H9 (cell line): Measurements from ENCODE around the gene TBCEL. TPM values are rescaled to one million over a fixed set of nuclear protein-coding genes. Genes with fewer than 3 reads are reported as not detected.

Experiments
- DNase-seq: peaks from one replicate; pipeline ENCODE4 v3.0.0-alpha.2; 2017
- H2AFZ ChIP-seq: one replicate; pipeline ENCODE4 v1.6.1; 2013; ENCODE audit warnings: mild to moderate bottlenecking, low read length, control low read depth, moderate library complexity
- H2AK5ac ChIP-seq: 2 replicates; pipeline ENCODE4 v1.6.1; 2013; ENCODE audit warnings: low read length, control low read depth, mixed read lengths; ENCODE audit not compliant: insufficient read length
- H2BK120ac ChIP-seq: one replicate; pipeline ENCODE4 v1.6.1; 2013; ENCODE audit warnings: low read depth, mild to moderate bottlenecking, low read length, control low read depth, inconsistent platforms; ENCODE audit not compliant: poor library complexity, severe bottlenecking
- H2BK12ac ChIP-seq: 2 replicates; pipeline ENCODE4 v1.6.1; 2013; ENCODE audit warnings: low read length, control low read depth, mixed read lengths, low read depth; ENCODE audit not compliant: insufficient read length
- H2BK15ac ChIP-seq: 2 replicates; pipeline ENCODE4 v1.6.1; 2013; ENCODE audit warnings: low read depth, low read length, control low read depth
- H2BK20ac ChIP-seq: one replicate; pipeline ENCODE4 v1.6.1; 2013; ENCODE audit warnings: low read depth, mild to moderate bottlenecking, low read length, control low read depth, inconsistent platforms; ENCODE audit not compliant: poor library complexity, severe bottlenecking
- H2BK5ac ChIP-seq: 2 replicates; pipeline ENCODE4 v1.6.1; 2013; ENCODE audit warnings: low read length, control low read depth, mixed read lengths; ENCODE audit not compliant: insufficient read length
- H3K14ac ChIP-seq: 2 replicates; pipeline ENCODE4 v1.6.1; 2013; ENCODE audit warnings: low read length, control low read depth; ENCODE audit not compliant: insufficient read depth
- H3K18ac ChIP-seq: 2 replicates; pipeline ENCODE4 v1.6.1; 2013; ENCODE audit warnings: low read depth, mild to moderate bottlenecking, mixed read lengths, low read length, control low read depth; ENCODE audit not compliant: insufficient read length
- H3K23ac ChIP-seq: 2 replicates; pipeline ENCODE4 v1.6.1; 2013; ENCODE audit warnings: low read length, control low read depth, mixed read lengths, low read depth; ENCODE audit not compliant: insufficient read length
- H3K23me2 ChIP-seq: 2 replicates; pipeline ENCODE4 v1.6.1; 2013; ENCODE audit warnings: low read depth, mild to moderate bottlenecking, mixed read lengths, low read length, control low read depth; ENCODE audit not compliant: insufficient read length, poor library complexity, severe bottlenecking
- H3K27ac ChIP-seq: 2 replicates; pipeline ENCODE4 v1.5.1; 2013; ENCODE audit warnings: low read length, control low read depth, mixed read lengths, low read depth; ENCODE audit not compliant: insufficient read length
- H3K27me3 ChIP-seq: 2 replicates; pipeline ENCODE4 v1.6.1; 2013; ENCODE audit warnings: low read length, control low read depth, inconsistent platforms; ENCODE audit not compliant: insufficient read depth
- H3K4ac ChIP-seq: 2 replicates; pipeline ENCODE4 v1.6.1; 2013; ENCODE audit warnings: low read depth, mild to moderate bottlenecking, control low read depth, inconsistent platforms, low read length, moderate library complexity
- H3K4me1 ChIP-seq: 2 replicates; pipeline ENCODE4 v1.6.1; 2013; ENCODE audit warnings: low read length, control low read depth, inconsistent platforms; ENCODE audit not compliant: insufficient read depth
- H3K4me2 ChIP-seq: 2 replicates; pipeline ENCODE4 v1.6.1; 2013; ENCODE audit warnings: low read length, control low read depth, mixed read lengths; ENCODE audit not compliant: insufficient read length, insufficient read depth
- H3K56ac ChIP-seq: 2 replicates; pipeline ENCODE4 v1.6.1; 2013; ENCODE audit warnings: low read depth, mild to moderate bottlenecking, mixed read lengths, low read length, control low read depth; ENCODE audit not compliant: insufficient read length
- H3K79me1 ChIP-seq: 2 replicates; pipeline ENCODE4 v1.6.1; 2013; ENCODE audit warnings: low read depth, mild to moderate bottlenecking, moderate library complexity, low read length, control low read depth, inconsistent platforms; ENCODE audit not compliant: insufficient read depth, poor library complexity, severe bottlenecking
- H3K79me2 ChIP-seq: 2 replicates; pipeline ENCODE4 v1.6.1; 2013; ENCODE audit warnings: low read length, control low read depth, inconsistent platforms; ENCODE audit not compliant: insufficient read depth
- H3K9ac ChIP-seq: 2 replicates; pipeline ENCODE4 v1.6.1; 2013; ENCODE audit warnings: low read length, control low read depth, mixed read lengths; ENCODE audit not compliant: insufficient read length; ENCODE audit errors: extremely low read depth
- H3K9me3 ChIP-seq: one replicate; pipeline ENCODE4 v1.6.1; 2013; ENCODE audit warnings: low read depth, low read length, inconsistent platforms; ENCODE audit not compliant: control insufficient read depth
- H3T11ph ChIP-seq: one replicate; pipeline ENCODE4 v1.6.1; 2013; ENCODE audit warnings: mild to moderate bottlenecking, low read length, control low read depth, inconsistent platforms
- H4K20me1 ChIP-seq: one replicate; pipeline ENCODE4 v1.6.1; 2013; ENCODE audit not compliant: control insufficient read depth, insufficient read length, insufficient read depth
- H4K5ac ChIP-seq: 2 replicates; pipeline ENCODE4 v1.6.1; 2013; ENCODE audit warnings: low read depth, mild to moderate bottlenecking, mixed read lengths, low read length, control low read depth; ENCODE audit not compliant: insufficient read length
- H4K8ac ChIP-seq: replicated peaks from 2 replicates; pipeline ENCODE4 v1.6.1; 2013; ENCODE audit warnings: low read length, control low read depth, mixed read lengths, low read depth; ENCODE audit not compliant: insufficient read length
- H4K91ac ChIP-seq: 2 replicates; pipeline ENCODE4 v1.6.1; 2013; ENCODE audit warnings: low read depth, mild to moderate bottlenecking, moderate library complexity, mixed read lengths, low read length, control low read depth; ENCODE audit not compliant: insufficient read length
- H3K27ac Mint-ChIP-seq, 3 experiments: 2 replicates in 2 of 3; 3 replicates in 1 of 3; pipeline ENCODE4 v1.8.0; 2020 to 2021; ENCODE audit warnings: mixed read lengths in 3 of 3, mild to moderate bottlenecking in 1 of 3, moderate library complexity in 1 of 3
- H3K27me3 Mint-ChIP-seq: 2 replicates; pipeline ENCODE4 v1.8.0; 2021; ENCODE audit warnings: low read depth, mild to moderate bottlenecking, moderate library complexity, mixed read lengths
- H3K36me3 Mint-ChIP-seq, 3 experiments: 2 replicates in 2 of 3; 3 replicates in 1 of 3; pipeline ENCODE4 v1.8.0; 2020 to 2021; ENCODE audit warnings: low read depth in 3 of 3, mixed read lengths in 3 of 3; ENCODE audit not compliant: insufficient read depth in 1 of 3
- H3K4me1 Mint-ChIP-seq, 2 experiments: 2 replicates each; pipeline ENCODE4 v1.8.0; 2020; ENCODE audit warnings: mixed read lengths in 2 of 2
- H3K4me3 Mint-ChIP-seq, 2 experiments: 2 replicates in 1 of 2; 3 replicates in 1 of 2; pipeline ENCODE4 v1.8.0; 2020 to 2021; ENCODE audit warnings: mild to moderate bottlenecking in 2 of 2, mixed read lengths in 2 of 2, moderate library complexity in 1 of 2
- H3K9me3 Mint-ChIP-seq, 2 experiments: 2 replicates in 1 of 2; 3 replicates in 1 of 2; pipeline ENCODE4 v1.8.0; 2020; ENCODE audit warnings: mild to moderate bottlenecking in 2 of 2, mixed read lengths in 2 of 2, moderate library complexity in 1 of 2
- CTCF ChIP-seq: fragments of 200-600 bp; sonication (generic); conservative IDR thresholded peaks from 3 replicates; pipeline ENCODE4 v1.8.0; 2021; ENCODE audit warnings: antibody characterized with exemption, mild to moderate bottlenecking
- WGBS: extraction: QIAGEN DNeasy Blood & Tissue Kit; methylation state at CpG from one replicate; pipeline ENCODE4 v1.1.7; 2013; ENCODE audit warnings: missing lambda C conversion rate, low lambda C conversion rate, mixed read lengths; ENCODE audit not compliant: insufficient read length; ENCODE audit errors: extremely low coverage; 5-methylcytosine and 5-hydroxymethylcytosine counted together
- total RNA-seq: library from RNA; stranded (reverse); gene quantifications from 2 replicates; pipeline ENCODE4 v1.2.1, GENCODE V29; 2021

TBCEL gene
- total RNA-seq, 1 experiment from 2014 or later: 17.3 TPM

GRCh38 chr11:121053244-121053643 is 29.3 kb downstream of the TBCEL start:
- Histone ChIP-seq H2BK20ac (no peak overlapping the region), H3K4me1 (no peaks in the 10 kb centered on the region), H3K27ac (no peak overlapping the region), H2BK120ac (no peak overlapping the region), H2BK12ac (no peak overlapping the region), H3K4ac (no peak overlapping the region), H4K91ac (no peak overlapping the region), H3K27me3 (no peaks in the 10 kb centered on the region), H3K79me1 (no peaks in the 10 kb centered on the region), H3T11ph (no peak overlapping the region), H4K5ac (no peak overlapping the region), H3K9me3 (no peaks in the 10 kb centered on the region), H3K14ac (no peak overlapping the region), H4K8ac (no peak overlapping the region), H3K79me2 (no peaks in the 10 kb centered on the region), H3K4me2 (no peak overlapping the region), H2BK5ac (no peak overlapping the region), H2AFZ (no peak overlapping the region), H2BK15ac (no peak overlapping the region), H3K9ac (no peak overlapping the region), H3K23me2 (no peaks in the 10 kb centered on the region), H3K23ac (no peak overlapping the region), H4K20me1 (no peaks in the 10 kb centered on the region), H3K56ac (no peak overlapping the region), H3K18ac (no peak overlapping the region), H2AK5ac (no peak overlapping the region)
- TF ChIP-seq CTCF: no peak
- DNase-seq: no peak
- Mint-ChIP-seq H3K4me3 (no peak overlapping the region), H3K27me3 (no peaks in the 10 kb centered on the region), H3K9me3 (no peaks in the 10 kb centered on the region), H3K36me3 (peaks cover 0 to 50% (median 16%) of the 10 kb centered on the region in 3 experiments; a peak in 5 of 7 replicates), H3K4me1 (no peaks in the 10 kb centered on the region), H3K27ac (no peak overlapping the region; a peak in 1 of 7 replicates)
- WGBS: no CpG with 5 or more reads among the region's 4 CpGs
